Keratinocyte (primary cell): ENCODE measurements around the gene MICAL3.

Experiments used
- EZH2 ChIP-seq: IDR thresholded peaks from one replicate; pipeline ENCODE4 v1.6.1; 2012; ENCODE audit warnings: inconsistent platforms, mild to moderate bottlenecking, low read length, moderate library complexity
- TF ChIP-seq, protein P1 (sequence below), 3 experiments: IDR thresholded peaks in 1 of 3; conservative IDR thresholded peaks in 1 of 3; optimal IDR thresholded peaks in 1 of 3; 2 replicates in 2 of 3; 3 replicates in 1 of 3; pipeline versions ENCODE3 to v1.5.1; 2011; ENCODE audit warnings: low read length in 3 of 3, mild to moderate bottlenecking in 3 of 3, moderate library complexity in 2 of 3, control low read depth in 1 of 3, inconsistent platforms in 1 of 3; ENCODE audit not compliant: insufficient read depth in 2 of 3; ENCODE audit errors: extremely low read depth in 1 of 3

DNA sequence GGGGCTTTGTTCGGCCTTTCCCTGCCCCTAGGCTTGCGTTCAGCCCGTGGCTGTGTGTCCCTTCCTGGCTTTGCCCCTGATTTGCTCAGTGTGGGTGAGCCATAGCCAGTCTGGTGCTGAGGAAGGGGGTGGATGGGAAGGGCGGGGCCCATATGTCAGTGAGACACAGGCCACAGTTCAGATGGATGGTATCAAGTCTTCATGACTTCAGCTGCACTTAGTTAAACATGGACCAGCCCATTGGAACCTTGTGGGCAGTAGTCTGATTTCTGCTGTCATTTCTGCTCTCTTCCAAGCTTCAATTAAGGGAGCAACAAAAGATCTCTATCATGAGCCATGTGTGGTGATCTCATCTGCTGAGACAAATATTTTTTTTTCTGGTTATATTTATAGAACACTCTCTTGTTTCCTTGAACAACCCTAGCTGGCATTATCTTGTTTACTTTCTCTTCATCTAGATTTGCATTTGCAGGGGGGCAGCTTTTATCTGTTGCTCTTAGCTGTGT, 31.9 kb upstream of the MICAL3 start:
- TF ChIP-seq, protein P1, sequence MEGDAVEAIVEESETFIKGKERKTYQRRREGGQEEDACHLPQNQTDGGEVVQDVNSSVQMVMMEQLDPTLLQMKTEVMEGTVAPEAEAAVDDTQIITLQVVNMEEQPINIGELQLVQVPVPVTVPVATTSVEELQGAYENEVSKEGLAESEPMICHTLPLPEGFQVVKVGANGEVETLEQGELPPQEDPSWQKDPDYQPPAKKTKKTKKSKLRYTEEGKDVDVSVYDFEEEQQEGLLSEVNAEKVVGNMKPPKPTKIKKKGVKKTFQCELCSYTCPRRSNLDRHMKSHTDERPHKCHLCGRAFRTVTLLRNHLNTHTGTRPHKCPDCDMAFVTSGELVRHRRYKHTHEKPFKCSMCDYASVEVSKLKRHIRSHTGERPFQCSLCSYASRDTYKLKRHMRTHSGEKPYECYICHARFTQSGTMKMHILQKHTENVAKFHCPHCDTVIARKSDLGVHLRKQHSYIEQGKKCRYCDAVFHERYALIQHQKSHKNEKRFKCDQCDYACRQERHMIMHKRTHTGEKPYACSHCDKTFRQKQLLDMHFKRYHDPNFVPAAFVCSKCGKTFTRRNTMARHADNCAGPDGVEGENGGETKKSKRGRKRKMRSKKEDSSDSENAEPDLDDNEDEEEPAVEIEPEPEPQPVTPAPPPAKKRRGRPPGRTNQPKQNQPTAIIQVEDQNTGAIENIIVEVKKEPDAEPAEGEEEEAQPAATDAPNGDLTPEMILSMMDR (optimal IDR thresholded peaks at IDR 0.05 in 1 of 3, IDR thresholded peaks at IDR 0.05 in 1 of 3, conservative IDR thresholded peaks at IDR 0.05 in 1 of 3; ENCODE audit: extremely low read depth in 1 of 3, insufficient read depth in 2 of 3, low read length in 3 of 3) = no peak
- no peak for TF ChIP-seq EZH2
